Retina (tissue), 1 donor: Measurements from ENCODE around the gene NAALADL2.

ENCODE experiments used
- DNase-seq: peaks from one replicate; pipeline ENCODE4 v3.0.0-alpha.2; 2016

NAALADL2 gene

GRCh38 chr3:175214216-175214615, 355.1 kb downstream of the NAALADL2 start:
- no peak for DNase-seq

GRCh38 chr3:175215833-175216232, 356.7 kb downstream of the NAALADL2 start:
- DNase-seq, result no peak

- DNase-seq, result no peak
These were observed 363.2 kb downstream of the NAALADL2 start for GRCh38 chr3:175222356-175222755.

- no peak for DNase-seq
These were observed 364.9 kb downstream of the NAALADL2 start for GRCh38 chr3:175224051-175224450.

- no peak for DNase-seq
These were observed 367.3 kb downstream of the NAALADL2 start for GRCh38 chr3:175226444-175226843.

GRCh38 chr3:175227126-175227525, 368.0 kb downstream of the NAALADL2 start:
- no peak for DNase-seq

- DNase-seq, result no peak
These were observed 375.1 kb downstream of the NAALADL2 start for GRCh38 chr3:175233957-175234940.

GRCh38 chr3:175238801-175239200, 379.7 kb downstream of the NAALADL2 start:
- no peak for DNase-seq

- no peak for DNase-seq
These were observed 381.8 kb downstream of the NAALADL2 start for GRCh38 chr3:175240921-175241320.

- DNase-seq, result no peak
These were observed 383.1 kb downstream of the NAALADL2 start for GRCh38 chr3:175242243-175242642.

- DNase-seq, result no peak
These were observed 387.1 kb downstream of the NAALADL2 start for GRCh38 chr3:175246234-175246633.

- DNase-seq, result no peak
These were observed 387.6 kb downstream of the NAALADL2 start for GRCh38 chr3:175246766-175247165.

GRCh38 chr3:175247629-175248028, 388.5 kb downstream of the NAALADL2 start:
- DNase-seq, result no peak

- no peak for DNase-seq
These were observed 389.7 kb downstream of the NAALADL2 start for GRCh38 chr3:175248832-175249231.

GRCh38 chr3:175255698-175256097, 396.6 kb downstream of the NAALADL2 start:
- DNase-seq, result no peak

- no peak for DNase-seq
These were observed 398.0 kb downstream of the NAALADL2 start for GRCh38 chr3:175257123-175257522.

GRCh38 chr3:175258763-175259162, 399.6 kb downstream of the NAALADL2 start:
- no peak for DNase-seq

- no peak for DNase-seq
These were observed 401.1 kb downstream of the NAALADL2 start for GRCh38 chr3:175260145-175260794.

GRCh38 chr3:175266478-175266877, 407.3 kb downstream of the NAALADL2 start:
- DNase-seq, result no peak

- DNase-seq, result no peak
These were observed 408.0 kb downstream of the NAALADL2 start for GRCh38 chr3:175267121-175267531.

GRCh38 chr3:175267561-175267960, 408.4 kb downstream of the NAALADL2 start:
- no peak for DNase-seq

GRCh38 chr3:175269394-175269793, 410.3 kb downstream of the NAALADL2 start:
- DNase-seq, result no peak

- DNase-seq, result peak; percentile 62
These were observed 411.2 kb downstream of the NAALADL2 start for GRCh38 chr3:175270198-175270837.
